Activated CD8-positive, alpha-beta memory T cell treated with anti-CD3 and anti-CD28 coated beads for 1 hour (primary cell): ENCODE measurements around the gene TRNP1.
"Not testable (repeated sequence)": the region's sequence is repeated elsewhere in the genome, so short reads cannot be mapped to it uniquely, and the experiment has no call there.

Experiments
- DNase-seq, 2 donors: peaks; one replicate each; pipeline ENCODE4 v3.0.0-alpha.2; 2020; ENCODE audit warnings: low read depth in 1 of 2; ENCODE audit errors: extremely low read depth in 1 of 2

The TRNP1 gene

DNA sequence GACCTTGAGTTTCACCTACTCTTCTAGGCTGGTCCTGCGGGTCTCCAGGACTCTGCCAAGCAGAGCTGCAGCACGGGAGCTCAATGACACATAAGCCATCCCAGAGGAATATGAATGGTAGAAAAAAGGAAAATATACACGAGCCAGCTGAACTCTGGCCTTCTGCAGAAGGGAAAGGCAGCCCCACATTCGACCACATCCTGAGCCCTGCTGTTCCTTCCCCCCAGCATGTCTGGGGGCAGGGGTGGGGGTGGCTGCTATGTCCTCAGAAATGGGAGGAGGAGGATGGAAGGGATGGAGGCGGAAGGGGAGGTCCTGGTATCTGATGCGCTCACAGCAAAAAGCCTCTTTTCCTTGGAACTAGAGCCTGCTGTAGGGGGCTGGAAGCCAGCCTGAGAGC, 21.1 kb upstream of the TRNP1 start:
- DNase-seq: no peak

DNA sequence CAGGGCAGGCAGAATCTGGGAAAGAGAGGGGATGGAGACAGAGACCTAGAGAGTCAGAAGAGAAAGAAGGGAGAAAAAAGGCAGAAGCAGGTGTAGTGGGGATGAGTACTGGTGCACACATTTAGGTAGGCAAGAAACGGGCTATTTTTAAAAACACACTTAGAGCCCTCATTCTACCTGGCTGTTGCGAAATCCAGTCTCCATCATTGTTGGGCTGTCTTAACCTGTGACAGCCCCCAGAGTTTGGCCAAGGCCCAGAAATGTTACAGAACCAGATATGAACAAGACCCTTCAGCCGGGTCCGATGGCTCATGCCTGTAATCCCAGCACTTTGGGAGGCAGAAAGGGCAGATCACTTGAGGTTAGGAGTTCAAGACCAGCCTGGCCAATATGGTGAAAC, 20.7 kb upstream of the TRNP1 start:
- no peak for DNase-seq

DNA sequence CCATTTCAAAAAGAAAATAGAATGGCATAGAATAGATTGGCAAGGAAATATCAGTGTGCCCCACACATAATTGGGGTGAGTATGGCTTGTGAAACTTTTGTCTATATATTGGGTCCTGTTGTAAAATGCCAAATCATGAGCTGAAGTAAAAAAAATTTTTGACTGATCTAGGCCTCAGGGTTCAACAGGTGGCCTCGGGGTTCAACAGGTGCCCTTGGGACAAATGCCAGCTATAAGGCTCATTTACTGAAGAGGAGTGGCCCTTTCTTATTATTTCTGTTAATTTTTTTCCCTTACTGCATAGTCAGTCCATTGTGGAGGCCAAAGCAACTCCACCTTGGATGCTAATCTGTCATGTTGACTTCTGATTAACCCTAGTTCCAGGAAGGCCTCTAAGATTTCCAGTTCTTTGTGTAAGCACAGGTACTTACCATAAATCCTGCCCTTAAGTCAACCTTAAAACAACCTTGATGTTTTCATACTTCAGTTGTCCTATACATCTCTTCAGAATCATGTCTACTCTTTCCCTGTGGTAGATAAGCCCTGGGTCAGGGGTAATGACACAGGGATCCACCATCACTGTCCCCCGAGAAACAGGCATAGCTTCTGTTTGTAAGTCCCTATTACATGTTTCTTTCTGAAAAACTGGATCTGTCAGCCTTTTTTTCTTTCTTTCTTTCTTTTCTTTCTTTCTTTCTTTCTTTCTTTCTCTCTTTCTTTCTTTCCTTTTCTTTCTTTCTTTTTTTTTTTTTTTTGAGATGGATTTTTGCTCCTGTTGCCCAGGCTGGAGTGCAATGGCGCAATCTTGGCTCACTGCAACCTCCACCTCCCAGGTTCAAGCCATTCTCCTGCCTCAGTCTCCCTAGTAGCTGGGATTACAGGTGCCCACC, 16.6 kb upstream of the TRNP1 start:
- DNase-seq: no peak

DNA sequence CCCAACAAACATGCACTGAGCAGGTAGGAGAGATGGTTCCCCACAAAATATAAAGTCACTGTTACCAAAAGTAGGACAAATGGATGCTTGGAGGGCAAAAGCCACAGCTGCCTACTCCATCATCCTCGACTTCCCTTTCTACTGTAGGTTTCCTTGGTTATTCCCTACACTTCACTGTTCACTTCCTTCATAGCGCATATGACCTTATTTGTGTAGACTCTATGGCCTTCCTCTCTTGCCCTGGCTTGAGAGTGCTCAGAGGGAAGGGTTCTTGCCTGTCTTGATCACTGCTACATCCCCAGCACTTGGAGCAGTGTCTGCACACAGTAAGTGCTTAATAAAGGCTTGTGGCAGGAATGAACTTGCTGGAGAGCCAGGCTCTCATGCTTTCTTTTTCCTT, 14.6 kb upstream of the TRNP1 start:
- no peak for DNase-seq

DNA sequence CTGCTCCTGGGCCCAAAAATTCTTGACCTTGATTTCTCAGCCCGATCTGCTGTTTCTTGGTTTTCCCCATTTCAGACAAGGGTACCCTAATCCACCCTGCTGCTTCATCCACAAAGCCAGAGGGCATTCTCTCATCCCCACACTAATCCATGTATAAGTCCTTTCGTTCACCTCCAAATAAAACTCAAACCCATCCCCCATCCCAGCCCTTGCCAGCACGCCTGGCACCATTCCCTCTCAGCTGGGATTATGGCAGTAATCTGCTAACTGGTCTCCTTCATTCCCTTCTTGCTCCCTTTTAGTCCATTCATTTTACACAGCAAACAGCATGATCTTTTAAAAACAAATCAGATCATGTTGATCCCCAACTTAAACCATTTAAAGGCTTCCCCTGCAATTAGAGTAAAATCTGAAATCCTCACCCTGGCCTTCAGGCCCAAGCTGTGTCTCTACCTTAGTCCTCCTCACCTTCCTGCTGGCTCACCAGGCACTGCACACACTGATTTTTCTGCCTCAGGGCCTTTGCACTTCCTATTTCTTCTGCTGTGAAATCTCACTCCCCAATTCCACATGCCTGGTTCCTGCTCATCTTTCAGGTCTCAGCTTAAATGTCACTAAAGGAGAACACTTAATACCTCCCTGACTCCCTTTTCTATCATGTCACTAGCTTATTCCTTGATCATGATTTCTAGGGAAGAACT, 12.2 kb upstream of the TRNP1 start:
- no peak for DNase-seq

DNA sequence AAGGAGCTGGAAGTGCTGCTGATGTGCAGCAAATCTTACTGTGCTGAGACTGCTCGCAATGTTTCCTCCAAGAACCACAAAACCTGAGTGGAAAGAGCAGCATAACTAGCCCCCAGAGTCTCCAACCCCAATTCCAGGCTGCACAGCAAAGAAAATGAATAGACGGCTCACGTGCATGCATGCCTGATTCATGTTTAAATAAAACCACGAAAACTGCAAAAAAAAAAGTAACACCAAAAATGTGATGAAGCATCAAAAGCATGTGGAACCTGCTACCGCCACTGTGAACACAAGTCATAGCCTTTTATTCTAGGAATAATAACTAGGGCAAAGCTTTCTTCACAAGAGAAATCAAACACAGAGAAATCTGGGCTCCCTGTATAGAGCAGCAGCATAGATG, 9.6 kb upstream of the TRNP1 start:
- DNase-seq: no peak

DNA sequence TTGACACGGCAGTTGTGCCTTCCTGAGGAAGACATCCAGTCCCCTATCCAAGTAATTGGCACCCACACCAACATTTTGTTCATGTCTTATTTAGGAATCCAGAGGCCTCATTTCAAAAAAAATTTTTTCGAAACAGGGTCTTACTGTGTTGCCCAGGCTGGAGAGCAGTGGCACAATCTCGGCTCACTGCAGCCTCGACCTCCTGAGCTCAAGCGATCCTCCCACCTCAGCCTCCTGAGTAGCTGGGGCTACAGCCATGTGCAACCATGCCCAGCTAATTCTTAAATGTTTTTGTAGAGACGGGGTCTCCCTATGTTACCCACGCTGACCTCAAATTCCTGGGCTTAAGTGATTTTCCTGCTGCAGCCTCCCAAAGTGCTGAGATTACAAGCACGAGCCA, 9.2 kb upstream of the TRNP1 start:
- no peak for DNase-seq

DNA sequence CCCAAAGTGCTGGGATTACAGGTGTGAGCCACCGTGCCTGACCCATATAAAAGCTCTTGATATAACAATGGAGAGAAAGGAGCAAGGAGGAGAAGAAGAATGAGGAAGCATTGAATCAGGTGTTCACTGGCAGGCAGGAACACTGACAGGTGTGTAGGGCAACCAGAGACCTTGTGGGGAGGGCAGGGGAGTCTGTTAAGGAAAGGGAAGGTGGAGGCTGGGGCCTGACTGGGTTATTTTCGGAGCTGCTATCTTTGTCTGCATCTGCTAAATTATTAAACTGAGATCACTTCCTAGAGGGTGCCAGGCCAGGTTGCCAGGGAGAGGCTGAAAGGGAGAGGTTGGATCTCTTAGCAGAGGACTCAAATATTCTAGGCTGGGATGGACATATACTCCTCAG, 6.8 kb upstream of the TRNP1 start:
- no peak for DNase-seq

DNA sequence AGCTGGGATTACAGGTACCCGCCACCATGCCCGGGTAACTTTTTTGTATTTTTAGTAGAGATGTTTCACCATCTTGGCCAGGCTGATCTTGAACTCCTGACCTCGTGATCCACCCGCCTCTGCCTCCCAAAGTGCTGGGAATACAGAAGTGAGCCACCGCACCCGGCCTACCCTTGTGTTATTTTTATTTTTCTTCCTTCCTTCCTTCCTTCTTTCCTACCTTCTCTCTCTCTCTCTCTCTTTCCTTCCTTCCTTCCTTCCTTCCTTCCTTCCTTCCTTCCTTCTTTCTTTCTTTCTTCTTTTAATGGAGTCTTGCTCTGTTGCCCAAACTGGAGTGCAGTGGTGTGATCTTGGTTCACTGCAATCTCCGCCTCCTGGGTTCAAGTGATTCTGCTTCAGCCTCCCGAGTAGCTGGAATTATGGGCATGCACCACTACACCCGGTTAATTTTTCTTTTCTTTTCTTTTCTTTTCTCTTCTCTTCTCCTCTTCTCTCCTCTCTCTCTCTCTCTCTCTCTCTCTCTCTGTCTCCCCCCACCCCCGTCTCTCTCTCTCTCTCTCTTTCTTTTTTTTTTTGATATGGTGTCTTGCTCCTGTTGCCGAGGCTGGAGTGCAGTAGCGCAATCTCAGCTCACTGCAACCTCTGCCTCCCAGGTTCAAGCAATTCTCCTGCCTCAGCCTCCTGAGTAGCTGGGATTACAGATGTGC, 3.9 kb upstream of the TRNP1 start:
- DNase-seq: not testable (repeated sequence)

DNA sequence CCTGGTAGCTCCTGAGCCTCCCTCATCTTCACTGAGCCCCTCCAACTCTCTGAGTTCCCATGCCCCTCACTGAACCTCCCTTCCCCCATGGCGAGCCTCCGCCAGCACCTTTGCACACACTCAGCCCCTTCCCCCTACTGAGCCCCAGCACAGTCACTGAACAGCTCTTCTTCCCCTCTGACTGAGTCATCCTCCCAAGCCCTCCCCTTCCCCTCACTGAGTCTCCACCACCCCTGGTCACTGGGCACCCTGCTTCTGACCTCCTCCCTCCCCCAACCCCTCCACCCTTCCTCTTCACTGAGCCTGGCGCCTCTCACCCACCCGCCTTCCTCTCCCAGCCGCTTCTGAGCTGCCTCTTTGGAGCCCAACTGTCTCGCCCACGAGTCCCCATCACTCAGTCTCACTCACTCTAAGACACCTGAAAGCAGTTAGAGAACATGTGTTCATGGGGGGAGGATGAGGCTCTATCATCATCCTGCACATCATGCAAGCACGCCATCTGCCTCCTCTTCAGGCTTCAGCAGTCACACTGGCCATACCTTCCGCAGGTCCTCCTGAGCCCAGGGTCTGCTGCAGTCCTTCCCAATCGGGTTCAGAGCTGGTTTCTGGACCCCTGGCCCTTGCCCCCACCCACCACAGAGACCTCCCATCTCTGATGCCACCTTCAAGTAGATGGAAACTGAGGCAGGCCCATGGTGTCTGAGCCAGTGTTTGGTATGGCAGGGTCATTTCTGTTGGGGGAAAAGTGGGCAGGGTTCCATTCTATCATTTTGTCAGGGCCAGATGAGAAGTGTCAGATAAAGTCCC, 2.0 kb upstream of the TRNP1 start:
- no peak for DNase-seq

DNA sequence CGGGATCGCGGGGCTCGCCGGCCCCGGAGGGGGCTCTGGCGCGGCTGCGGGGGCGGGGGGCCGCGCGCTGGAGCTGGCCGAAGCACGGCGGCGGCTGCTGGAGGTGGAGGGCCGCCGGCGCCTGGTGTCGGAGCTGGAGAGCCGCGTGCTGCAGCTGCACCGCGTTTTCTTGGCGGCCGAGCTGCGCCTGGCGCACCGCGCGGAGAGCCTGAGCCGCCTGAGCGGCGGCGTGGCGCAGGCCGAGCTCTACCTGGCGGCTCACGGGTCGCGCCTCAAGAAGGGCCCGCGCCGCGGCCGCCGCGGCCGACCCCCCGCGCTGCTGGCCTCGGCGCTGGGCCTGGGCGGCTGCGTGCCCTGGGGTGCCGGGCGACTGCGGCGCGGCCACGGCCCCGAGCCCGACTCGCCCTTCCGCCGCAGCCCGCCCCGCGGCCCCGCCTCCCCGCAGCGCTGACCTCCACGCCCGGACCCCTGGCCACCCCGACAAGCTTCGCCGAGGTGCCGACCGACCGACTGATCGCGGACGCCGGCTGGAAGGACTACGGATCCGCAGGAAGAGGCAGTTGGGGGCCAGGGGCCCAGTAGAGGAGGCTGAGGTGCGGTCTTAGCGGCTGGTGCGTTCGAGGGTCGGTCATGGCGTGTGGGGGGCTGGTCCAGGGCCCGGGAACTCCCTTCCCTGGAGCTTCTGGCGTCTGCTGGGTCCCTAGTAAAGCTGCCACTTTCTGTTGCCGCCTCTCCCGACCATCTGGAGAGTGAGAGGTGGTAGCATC, 711 bp downstream of the TRNP1 start:
- no peak for DNase-seq

DNA sequence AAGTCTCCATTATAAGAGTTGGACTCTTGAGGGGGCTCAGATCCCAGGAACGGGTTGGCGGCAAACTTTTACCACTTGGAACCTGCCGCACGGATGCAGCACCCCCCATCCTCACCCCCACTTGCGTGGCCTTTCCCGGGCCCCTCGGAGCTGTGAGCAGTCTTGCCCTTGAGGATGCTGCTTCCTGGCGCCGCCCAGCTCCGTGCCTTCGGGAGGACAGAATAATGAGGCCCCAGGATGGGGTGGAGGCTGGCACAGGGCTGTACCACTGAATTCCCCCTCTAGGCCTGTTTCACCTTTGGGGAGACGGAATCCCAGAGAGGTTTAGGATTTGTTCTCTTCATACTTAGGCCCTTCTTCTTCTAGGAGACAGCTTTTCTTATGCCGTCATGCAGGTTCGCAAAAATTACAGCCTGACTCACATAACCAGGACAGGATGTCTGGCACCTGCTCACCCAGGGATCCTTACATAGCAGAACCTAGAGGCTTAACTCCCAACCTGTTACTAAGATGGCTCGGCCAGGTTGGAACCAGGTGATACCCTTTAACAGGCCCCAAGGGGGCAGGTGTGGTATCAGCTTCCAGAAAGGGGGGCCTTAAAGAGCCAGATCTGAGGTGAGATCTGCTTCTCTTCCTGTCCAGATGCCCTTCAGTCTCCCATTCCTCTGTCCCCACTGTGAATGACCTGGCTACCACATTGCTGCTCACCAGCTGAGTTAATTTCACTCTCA, 1.5 kb downstream of the TRNP1 start:
- DNase-seq: no peak

DNA sequence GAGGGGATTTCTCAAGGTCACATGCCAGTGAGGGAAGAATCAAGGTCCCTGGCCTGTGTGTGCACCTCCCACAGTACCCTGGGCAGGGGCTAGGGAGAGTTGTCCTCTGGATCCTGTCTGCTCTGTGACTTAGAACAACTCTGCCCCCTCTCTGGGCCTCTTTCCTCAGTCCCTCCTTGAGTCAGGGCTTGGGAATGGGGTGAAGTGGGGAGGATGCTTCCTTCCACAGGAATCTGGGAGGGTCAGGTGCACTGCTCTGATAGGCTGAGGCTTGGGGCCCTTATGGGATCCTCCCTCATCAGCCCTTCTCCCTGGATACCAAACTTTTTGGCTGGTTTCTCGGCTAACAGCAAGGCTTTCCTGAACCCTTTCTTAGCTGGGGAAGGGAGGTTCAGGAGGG, 2.5 kb downstream of the TRNP1 start:
- DNase-seq: no peak

DNA sequence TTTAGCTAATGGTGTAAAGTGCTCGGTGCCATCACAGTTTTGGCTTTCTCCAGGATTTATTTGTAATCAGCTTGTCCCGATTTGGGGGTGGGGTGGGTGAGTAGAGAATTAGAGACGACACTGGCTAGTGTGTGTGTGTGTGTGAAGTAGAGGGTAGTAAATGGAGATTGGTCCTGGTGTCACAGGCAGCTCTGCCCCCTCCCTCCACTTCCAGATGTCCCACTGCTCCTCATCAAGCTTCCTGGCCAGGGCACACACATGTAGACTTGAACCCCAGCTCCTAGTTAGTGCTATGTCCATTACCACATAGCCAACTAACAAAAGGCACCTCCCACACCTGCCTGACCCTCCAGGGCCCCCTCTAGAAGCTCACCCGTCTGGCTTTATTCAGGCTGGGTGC, 3.2 kb downstream of the TRNP1 start:
- DNase-seq: no peak

DNA sequence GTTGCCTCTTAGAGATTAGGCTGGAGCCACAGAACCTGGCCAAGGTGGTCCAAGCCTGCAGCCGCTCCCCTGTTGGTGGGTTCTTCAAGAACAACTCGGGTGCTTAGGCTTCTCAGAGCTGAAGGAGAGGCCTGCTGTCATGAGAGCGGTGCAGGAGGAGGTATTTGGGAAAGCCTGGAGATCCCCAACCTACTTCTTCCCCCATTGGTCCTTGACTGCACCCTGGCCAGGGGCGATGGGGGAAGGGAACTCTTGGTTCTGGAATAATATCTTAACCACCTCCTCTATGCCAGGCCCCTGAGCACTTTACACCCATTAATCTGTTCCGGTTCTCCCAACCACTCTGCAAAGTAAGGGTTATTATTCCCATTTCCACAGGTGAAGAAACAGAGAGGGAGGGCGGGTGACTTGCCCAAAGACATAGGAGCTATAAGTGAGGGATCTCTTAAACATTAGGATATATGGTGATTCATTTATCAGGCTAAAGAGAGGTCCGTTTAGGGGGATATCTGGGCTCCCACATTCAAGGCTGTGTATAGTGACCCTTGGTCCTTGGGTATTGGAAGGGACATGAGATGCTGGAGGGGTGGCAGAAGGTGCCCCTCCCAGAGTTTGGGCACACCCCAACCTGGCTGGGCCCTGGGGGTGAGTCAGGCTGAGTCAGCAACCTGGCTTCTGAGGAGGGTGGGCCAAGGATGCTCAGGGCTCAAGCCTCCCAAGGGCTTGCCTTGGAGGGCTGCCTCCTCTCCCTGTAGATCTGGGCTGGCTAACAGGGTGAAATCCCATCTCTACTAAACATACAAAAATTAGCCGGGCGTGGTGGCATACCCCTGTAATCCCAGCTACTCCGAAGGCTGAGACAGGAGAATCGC, 5.2 kb downstream of the TRNP1 start:
- DNase-seq: no peak

DNA sequence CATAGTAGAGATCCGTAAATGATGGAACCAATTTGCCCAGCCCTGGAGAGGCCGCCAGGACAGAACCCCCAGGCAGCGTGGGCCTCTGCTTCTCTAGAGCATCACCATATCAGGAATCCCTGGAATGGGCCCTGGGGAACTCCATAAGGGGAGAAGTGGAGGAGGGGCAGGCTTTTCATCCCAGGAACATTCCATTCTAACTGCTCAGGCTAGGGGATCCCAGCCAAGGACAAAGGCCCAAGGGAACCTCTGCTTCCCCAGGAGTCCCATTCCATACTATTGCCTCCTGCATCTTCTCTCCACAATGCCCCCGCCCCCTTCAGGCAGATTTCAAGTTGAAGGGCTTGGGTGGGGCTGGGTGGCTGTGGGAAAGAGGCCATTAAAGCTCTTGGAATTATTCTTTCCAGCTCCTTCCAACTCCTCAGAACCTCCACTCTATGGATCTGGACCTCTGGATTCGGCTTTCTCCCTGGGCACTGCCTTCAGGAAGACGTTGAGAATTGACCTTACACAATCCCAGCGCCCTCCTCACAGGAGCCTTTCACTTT, 6.0 kb downstream of the TRNP1 start:
- DNase-seq: no peak

DNA sequence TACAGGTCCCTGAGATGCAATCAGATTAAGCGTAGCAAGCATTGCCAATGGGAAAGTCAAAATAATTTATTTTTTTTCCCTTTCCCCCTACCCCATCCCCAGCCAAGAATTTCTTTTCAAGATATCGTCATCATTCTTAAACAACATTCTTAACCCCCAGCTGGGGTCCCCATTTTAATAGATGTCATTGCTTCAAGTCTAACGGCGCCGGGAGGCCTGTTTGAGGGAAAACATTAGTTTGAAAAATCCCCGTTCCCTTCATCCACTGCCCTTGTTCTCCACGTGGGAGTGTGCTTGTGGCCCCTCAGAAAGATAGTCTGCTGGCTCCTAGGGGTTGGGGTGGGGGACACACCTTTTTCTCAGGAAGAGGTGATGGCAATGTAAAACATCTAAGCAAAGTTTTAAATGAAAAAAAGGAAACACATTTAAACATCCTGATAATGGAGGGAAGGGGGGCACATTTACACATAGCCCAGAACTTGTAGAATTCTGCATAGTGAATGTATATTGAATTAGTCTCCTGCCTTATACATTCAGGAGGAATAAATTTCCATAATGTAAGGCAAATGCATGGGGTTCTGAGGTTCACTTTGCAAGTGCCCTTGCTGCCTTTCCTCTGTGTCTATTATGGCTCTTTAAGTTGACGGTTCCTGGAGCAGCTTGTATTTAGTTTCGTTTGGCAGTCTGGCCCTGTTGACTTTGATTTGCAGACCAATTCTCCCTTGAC, 6.8 kb downstream of the TRNP1 start:
- no peak for DNase-seq
